Progenitor cell of endocrine pancreas (in vitro differentiated cells): Measurements from ENCODE around the gene BMP6. TPM values are rescaled to one million over a fixed set of nuclear protein-coding genes. Genes with fewer than 3 reads are reported as not detected.

ENCODE experiments used
- DNase-seq: peaks from one replicate; pipeline ENCODE4 v3.0.0; 2021; ENCODE audit warnings: low spot score; ENCODE audit not compliant: unreplicated experiment
- H3K27ac Mint-ChIP-seq: 2 replicates; pipeline ENCODE4 v1.8.0; 2021; ENCODE audit warnings: mild to moderate bottlenecking, moderate library complexity, mixed read lengths
- H3K27me3 Mint-ChIP-seq: 2 replicates; pipeline ENCODE4 v1.8.0; 2021; ENCODE audit warnings: mixed read lengths
- H3K36me3 Mint-ChIP-seq: 2 replicates; pipeline ENCODE4 v1.8.0; 2022; ENCODE audit warnings: mixed read lengths; ENCODE audit not compliant: insufficient read depth
- H3K4me1 Mint-ChIP-seq: 2 replicates; pipeline ENCODE4 v1.8.0; 2021; ENCODE audit warnings: low read depth, mixed read lengths
- H3K4me3 Mint-ChIP-seq: 2 replicates; pipeline ENCODE4 v1.8.0; 2021; ENCODE audit warnings: low read depth, mild to moderate bottlenecking, moderate library complexity, mixed read lengths
- H3K9me3 Mint-ChIP-seq: 2 replicates; pipeline ENCODE4 v1.8.0; 2021; ENCODE audit warnings: low read depth, mixed read lengths
- CTCF ChIP-seq: fragments of 200-600 bp; sonication (generic); IDR thresholded peaks from one replicate; pipeline ENCODE4 v1.5.0; 2021; ENCODE audit warnings: antibody characterized with exemption, mild to moderate bottlenecking; ENCODE audit not compliant: unreplicated experiment
- total RNA-seq: library from RNA; stranded (reverse); gene quantifications from 2 replicates; pipeline ENCODE4 v1.2.1, GENCODE V29; 2021

BMP6 gene
- total RNA-seq, 1 donor from 2014 or later: 3.4 TPM

DNA sequence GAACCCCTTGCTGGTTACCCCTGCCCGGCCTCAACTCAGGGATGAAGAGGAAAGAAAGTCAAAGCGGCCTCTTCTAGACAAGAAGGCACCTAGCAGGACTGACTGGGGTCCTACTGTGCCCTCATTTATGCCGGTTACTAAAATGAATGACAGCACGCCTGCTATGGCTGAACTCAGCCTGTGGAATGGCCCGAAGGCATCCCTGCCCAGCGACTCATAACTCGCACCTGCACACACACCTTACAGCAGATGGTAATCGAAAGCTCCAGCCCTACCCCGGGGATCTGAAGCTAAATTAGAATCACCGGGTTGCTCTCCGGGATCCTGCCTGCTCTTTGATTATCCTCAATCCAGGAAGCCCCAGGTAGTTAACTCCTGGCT lies 185.4 kb downstream of the BMP6 start:
- TF ChIP-seq CTCF: no peak
- peaks cover 21% of the 10 kb centered on the region for H3K27me3 Mint-ChIP-seq
- peaks cover 1% of the 10 kb centered on the region for H3K36me3 Mint-ChIP-seq
- no peak for DNase-seq
- H3K4me3 Mint-ChIP-seq: no peak overlapping the region
- H3K4me1 Mint-ChIP-seq: peaks cover 5% of the 10 kb centered on the region
- H3K27ac Mint-ChIP-seq: no peak overlapping the region
- no peaks in the 10 kb centered on the region for H3K9me3 Mint-ChIP-seq

GRCh38 chr6:7912024-7912423 lies 186.1 kb downstream of the BMP6 start:
- Mint-ChIP-seq H3K4me3 (no peak overlapping the region), H3K27me3 (peaks cover 19% of the 10 kb centered on the region), H3K27ac (no peak overlapping the region), H3K4me1 (peaks cover 5% of the 10 kb centered on the region), H3K36me3 (peaks cover 1% of the 10 kb centered on the region), H3K9me3 (no peaks in the 10 kb centered on the region)
- no peak for TF ChIP-seq CTCF
- DNase-seq: no peak

DNA sequence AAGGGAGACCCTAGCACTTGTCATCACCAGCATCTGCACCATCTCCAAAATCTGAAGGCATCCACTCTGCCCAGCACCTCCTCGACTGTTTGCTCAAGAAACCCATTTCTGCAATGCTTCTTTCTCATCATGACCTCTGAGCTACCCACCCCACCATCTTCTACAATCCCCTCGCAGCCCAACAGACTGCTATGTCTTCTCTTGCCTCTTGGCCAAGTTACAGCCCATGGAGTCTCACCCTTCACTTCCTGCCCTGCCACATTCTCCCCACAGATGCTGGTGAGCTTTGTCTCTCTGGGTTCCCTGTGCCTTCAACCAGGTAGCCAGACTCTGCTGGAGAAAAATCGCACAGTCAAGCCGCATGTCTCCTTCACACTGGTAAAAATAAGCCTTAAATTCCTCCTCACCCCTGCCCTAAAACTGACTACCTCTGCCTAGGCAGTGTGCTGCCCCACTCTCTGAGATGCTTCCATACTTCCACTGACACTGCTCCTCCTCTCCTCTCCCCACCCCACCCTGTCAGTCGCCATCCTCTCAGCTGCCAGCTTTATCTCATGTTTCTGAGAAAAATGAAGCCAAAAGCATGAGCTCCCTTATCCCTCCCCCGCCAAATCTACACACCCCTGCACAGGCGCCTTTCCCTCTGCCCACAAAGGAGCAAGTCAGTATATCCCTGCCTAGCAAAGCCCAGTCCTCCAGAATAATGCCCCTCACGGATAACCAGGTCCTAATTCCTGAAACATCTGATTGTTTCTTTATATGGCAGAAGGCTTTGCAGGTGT lies 187.0 kb downstream of the BMP6 start:
- Mint-ChIP-seq H3K27ac (no peak overlapping the region), H3K36me3 (no peaks in the 10 kb centered on the region), H3K9me3 (no peaks in the 10 kb centered on the region), H3K4me1 (peaks cover 5% of the 10 kb centered on the region), H3K4me3 (no peak overlapping the region), H3K27me3 (peaks cover 24% of the 10 kb centered on the region)
- no peak for TF ChIP-seq CTCF
- no peak for DNase-seq

DNA sequence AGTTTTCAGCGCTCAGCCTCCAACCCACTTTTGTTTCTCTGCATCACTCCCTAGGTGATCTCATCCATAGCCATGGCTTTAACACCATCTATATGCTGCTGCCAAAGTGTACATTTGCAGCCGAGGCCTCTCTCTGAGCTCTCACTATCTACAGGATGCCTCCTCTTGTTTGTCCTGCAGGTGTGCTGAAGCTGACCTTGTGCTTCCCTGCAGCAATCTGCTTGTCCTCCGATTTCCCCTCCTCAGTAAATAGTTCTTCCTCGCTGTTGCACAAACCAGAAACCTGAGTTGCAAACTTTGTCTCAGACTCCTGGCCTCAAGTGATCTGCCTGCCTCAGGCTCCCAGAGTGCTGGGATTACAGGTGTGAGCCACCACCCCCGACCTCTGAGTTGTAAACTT lies 188.4 kb downstream of the BMP6 start:
- peaks cover 18% of the 10 kb centered on the region for H3K27me3 Mint-ChIP-seq
- TF ChIP-seq CTCF: no peak
- no peak overlapping the region for H3K4me3 Mint-ChIP-seq
- no peaks in the 10 kb centered on the region for H3K36me3 Mint-ChIP-seq
- no peaks in the 10 kb centered on the region for H3K9me3 Mint-ChIP-seq
- H3K4me1 Mint-ChIP-seq: peaks cover 2% of the 10 kb centered on the region
- no peak overlapping the region for H3K27ac Mint-ChIP-seq
- no peak for DNase-seq

DNA sequence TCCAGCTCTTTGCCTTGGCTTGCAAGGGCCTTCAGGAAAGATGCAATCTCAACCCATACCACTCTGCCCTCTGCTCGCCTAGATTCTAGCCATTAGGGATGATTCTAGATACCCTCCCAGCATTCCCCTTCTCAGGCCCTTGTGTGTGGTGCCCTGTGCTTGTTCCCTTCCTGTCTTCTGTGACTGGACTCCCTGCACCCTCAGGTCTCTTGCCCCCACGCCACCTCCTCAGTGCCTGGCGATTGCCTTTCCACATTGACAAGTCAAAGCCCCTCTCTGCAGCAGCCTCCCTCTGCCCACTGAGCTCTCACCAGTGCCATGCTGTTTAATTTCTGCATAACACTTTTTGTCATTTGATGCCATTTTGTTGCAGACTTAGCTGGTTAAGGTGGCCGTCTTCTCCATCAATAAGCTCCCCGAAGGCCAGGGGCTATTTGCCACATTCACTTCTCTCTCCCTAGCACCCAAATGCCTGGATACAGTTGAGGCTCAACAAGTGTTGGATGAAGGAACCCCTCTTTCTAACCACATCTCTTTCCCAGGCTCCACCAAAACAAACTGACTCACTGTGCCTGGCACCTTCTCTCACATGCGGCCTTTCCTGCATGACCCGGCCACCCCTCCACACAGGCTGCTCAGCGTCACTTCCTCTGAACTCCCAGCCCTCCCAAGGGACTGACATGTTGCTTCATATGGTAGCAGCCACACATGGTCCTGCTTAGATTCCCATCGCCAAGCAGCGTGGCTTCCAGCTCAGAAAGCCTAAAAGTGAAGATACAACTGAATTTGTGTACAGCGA lies 189.3 kb downstream of the BMP6 start:
- Mint-ChIP-seq H3K9me3 (no peaks in the 10 kb centered on the region), H3K27ac (no peak overlapping the region), H3K4me1 (no peaks in the 10 kb centered on the region), H3K4me3 (no peak overlapping the region), H3K36me3 (no peaks in the 10 kb centered on the region), H3K27me3 (peaks cover 16% of the 10 kb centered on the region)
- TF ChIP-seq CTCF: no peak
- no peak for DNase-seq
